RKO (cell line): ENCODE results near the gene SARNP.

Experiments used
- DNase-seq: peaks from one replicate; pipeline ENCODE4 v3.0.0-alpha.2; 2016; ENCODE audit warnings: low spot score

Gene SARNP

GRCh38 chr12:55742719-55743405, 74.7 kb downstream of the SARNP start, which contains the start of gene GDF11:
GDF11 (plus strand) TSS chr12:55743122; CDS start chr12:55743317, 195 bp downstream.
- DNase-seq = peak; percentile 81

- DNase-seq = no peak
These were observed 75.4 kb downstream of the SARNP start for GRCh38 chr12:55741931-55742680.

GRCh38 chr12:55739025-55739378, 78.5 kb downstream of the SARNP start:
- DNase-seq = no peak

GRCh38 chr12:55738123-55739024, 79.2 kb downstream of the SARNP start:
- peak; percentile 91 for DNase-seq

- no peak for DNase-seq
These were observed 79.9 kb downstream of the SARNP start for GRCh38 chr12:55737581-55738122.

GRCh38 chr12:55736780-55737580, 80.5 kb downstream of the SARNP start:
- DNase-seq = no peak

- DNase-seq = no peak
These were observed 81.4 kb downstream of the SARNP start for GRCh38 chr12:55736076-55736475.

- DNase-seq = no peak
These were observed 82.9 kb downstream of the SARNP start for GRCh38 chr12:55734595-55734994.

- DNase-seq = no peak
These were observed 83.7 kb downstream of the SARNP start for GRCh38 chr12:55733858-55734257.

GRCh38 chr12:55733021-55733555, 84.4 kb downstream of the SARNP start:
- no peak for DNase-seq

GRCh38 chr12:55732288-55732687, 85.2 kb downstream of the SARNP start:
- no peak for DNase-seq

- peak; percentile 53 for DNase-seq
These were observed 87.4 kb downstream of the SARNP start for GRCh38 chr12:55729819-55730818.

- peak; percentile 94 for DNase-seq
These were observed 88.3 kb downstream of the SARNP start, which contains the start of gene CD63 for GRCh38 chr12:55728939-55729818. CD63 (minus strand) TSS chr12:55729009; CDS start chr12:55728341, 668 bp downstream.

- DNase-seq = peak; percentile 52
These were observed 89.2 kb downstream of the SARNP start for GRCh38 chr12:55728186-55728938.

- peak; percentile 81 for DNase-seq
These were observed 89.8 kb downstream of the SARNP start for GRCh38 chr12:55727643-55728185.

- no peak for DNase-seq
These were observed 90.6 kb downstream of the SARNP start for GRCh38 chr12:55726971-55727370.

GRCh38 chr12:55725556-55725955, 92.0 kb downstream of the SARNP start:
- DNase-seq = no peak

GRCh38 chr12:55724940-55725309, 92.6 kb downstream of the SARNP start:
- no peak for DNase-seq
